ENCODE data around the gene IL3RA.
"Not testable (repeated sequence)": the region's sequence is repeated elsewhere in the genome, so short reads cannot be mapped to it uniquely, and the experiment has no call there.

Gene IL3RA

DNA sequence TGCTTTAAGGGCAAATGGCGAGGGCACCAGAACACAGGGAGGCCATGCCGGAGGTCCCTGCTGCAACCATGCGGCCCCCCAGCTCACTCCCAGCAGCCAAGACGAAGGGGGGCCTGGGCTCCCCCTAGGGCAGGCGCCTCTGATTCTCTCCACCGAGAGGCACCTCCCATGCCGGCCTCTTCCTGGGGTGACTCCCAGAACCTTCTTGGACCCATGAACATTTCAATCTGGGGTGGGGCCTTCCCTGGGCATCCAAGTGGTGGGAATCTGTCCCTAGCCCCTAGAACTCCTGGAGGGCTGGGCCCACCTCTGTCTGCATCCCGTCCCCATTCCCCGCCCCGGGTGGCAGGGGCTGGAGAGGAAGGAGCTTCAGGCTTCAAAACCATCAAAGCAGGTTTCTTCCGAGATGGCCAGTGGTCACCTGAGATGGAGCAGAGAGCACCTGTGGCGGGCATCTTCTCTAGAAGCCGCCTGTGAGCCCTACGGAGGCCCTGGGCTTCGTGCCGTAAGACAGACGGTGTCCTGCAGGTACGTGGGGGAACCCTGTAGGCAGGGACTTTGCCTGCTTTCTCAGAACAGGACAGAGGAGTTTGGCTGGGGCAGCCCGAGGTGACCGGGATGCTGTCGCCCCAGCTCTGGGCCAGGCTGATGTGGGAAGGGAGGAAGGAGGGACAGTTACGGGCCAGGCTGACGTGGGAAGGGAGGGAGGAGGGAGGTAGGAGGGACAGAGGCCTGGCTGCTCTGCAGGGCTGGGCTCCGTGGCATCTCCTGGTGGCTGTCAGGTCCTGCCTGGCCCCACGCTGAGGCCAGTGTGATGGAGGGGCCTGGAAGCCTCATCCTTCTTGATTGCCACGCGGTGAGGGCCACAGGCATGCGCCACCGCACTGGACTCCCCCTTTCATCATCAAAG is 62.1 kb downstream of the IL3RA start:
- peak; percentile 17 for DNase-seq (ENCODE audit: low spot score)

DNA sequence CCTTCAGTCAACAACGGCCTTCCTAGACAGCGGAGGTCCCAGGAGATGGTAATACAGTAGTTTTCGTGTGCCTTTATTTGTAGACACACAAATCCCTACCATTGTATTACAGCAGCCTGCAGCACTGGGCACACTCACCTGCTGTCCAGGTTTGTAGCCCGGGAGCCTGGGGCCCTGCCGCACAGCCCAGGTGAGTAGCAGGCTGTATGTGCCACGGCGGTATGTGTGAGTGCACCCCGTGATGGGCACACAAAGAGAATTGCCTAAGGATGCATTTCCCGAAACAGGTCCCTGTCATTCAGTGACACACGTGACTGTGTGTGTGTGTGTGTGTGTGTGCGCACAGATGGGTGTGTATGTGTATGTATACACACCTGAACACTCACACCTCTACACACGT is 63.5 kb downstream of the IL3RA start:
- peak; percentile 17 for DNase-seq (ENCODE audit: low spot score)

DNA sequence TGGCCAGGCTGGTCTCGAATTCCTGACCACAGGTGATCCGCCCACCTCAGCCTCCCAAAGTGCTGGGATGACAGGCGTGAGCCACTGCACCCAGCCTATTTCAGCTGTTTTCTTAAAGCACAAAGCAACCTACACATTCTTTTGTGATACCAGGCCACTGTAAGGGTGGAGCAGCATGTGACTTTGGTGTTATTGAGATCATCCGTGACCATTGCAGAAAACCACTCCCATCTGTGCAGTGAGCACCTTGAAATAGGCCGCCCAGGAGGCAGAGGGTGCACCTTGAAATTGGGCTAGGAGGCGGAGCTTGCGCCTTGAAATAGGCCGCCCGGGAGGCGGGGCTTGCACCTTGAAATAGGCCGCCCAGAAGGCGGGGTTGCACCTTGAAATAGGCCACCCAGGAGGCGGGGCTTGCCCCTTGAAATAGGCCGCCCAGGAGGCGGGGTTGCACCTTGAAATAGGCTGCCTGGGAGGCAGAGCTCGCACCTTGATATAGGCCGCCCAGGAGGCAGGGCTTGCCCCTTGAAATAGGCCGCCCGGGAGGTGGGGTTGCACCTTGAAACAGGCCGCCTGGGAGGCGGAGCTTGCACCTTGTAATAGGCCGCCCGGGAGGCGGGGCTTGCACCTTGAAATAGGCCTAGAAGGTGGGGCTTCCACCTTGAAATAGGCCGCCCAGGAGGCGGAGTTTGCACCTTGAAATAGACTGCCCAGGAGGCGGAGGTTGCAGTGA is 64.3 kb downstream of the IL3RA start:
- peak; percentile 12 for DNase-seq (ENCODE audit: low spot score)

DNA sequence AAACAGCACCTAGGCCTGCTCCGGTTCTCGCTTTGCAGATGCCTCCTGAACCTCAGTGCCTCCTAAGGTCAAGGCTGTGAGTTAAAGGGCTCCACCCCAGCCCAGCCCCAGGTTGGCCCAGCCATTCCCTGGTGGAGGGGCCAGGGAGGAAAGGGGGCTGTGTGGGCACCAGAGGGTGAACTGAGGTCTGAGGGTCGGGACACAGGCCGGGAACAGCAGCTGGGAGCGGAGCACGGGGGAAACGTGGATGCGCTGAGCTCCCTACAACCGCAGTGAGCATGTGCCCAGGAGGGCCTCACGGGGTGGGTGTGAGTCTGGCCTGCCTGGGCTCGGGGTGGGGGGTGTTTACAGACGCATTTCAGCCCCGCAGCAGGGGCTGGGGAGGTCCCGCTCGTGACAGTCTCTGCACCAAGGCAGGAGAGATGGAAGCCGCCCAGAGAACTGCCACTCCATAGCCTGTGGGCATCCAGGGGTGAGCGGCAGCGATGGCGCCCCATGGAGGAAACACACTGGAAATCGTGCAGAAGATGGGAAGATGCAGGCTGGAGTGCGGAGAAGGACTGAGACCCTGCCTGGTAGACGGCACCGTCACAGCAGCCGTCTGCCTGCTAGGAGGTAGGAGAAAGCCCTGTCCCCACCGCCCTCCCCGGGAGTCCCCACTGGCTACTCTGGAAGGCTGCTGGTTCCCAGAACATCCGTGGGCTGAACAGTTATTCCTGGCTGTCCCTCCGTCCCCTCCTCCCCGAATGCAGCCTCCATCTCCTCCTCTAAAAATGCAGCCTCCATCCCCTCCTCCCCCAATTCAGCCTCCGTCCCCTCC is 65.2 kb downstream of the IL3RA start:
- DNase-seq (ENCODE audit: low spot score): peak; percentile 21

DNA sequence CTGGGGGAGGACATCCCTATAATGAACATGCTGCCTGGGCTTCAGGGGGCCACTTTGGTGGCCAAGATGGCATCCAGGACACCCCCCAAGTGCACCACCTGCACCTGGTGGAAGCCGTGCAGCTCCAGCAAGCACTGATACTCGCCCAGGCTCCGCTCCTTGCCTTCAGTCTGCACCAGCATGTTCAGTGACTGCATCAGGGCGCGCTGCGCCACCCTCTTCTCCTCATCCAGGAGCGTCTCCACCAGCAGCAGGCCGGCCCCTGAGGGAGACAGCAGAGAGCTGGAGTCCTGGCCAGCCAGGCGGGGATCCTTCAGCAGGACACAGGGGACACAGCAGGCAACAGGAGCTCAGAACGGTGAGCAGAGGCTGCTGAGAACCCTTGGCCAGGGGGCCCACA is 66.6 kb downstream of the IL3RA start:
- no peak for DNase-seq (ENCODE audit: low spot score)

DNA sequence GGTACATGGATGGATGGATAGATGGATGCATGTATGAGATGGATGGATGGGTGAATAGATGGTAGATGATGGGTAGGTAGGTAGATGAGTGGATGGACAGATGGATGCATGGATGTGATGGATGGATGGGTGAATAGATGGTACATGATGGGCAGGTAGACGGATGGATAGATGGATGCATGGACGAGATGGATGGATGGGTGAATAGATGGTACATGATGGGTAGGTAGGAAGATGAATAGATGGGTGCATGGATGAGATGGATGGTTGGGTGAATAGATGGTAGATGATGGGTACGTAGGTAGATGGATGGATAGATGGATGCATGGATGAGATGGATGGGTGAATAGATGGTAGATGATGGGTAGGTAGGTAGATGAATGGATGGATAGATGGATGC is 67.3 kb downstream of the IL3RA start:
- not testable (repeated sequence) for DNase-seq (ENCODE audit: low spot score)

DNA sequence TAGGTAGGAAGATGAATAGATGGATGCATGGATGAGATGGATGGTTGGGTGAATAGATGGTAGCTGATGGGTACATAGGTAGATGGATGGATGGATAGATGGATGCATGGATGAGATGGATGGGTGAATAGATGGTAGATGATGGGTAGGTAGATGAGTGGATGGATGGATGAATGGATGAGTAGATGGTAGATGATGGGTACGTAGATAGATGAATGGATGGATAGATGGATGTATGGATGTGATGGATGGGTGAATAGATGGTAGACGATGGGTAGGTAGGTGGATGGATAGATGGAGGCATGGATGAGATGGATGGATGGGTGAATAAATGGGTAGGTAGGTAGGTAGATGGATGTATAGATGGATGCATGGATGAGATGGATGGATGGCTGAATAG is 69.2 kb downstream of the IL3RA start:
- DNase-seq (ENCODE audit: low spot score): not testable (repeated sequence)

DNA sequence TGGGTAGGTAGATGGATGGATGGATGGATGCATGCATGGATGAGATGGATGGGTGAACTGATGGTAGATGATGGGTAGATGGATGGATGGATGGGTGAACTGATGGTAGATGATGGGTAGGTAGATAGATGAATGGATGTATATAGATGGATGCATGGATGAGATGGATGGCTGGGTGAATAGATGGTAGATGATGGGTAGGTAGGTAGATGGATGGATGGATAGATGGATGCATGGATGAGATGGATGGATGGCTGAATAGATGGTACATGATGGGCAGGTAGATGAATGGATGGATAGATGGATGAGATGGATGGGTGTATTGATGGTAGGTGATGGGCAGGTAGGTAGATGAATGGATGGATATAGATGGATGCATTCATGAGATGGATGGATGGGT is 70.5 kb downstream of the IL3RA start:
- DNase-seq (ENCODE audit: low spot score): no peak

DNA sequence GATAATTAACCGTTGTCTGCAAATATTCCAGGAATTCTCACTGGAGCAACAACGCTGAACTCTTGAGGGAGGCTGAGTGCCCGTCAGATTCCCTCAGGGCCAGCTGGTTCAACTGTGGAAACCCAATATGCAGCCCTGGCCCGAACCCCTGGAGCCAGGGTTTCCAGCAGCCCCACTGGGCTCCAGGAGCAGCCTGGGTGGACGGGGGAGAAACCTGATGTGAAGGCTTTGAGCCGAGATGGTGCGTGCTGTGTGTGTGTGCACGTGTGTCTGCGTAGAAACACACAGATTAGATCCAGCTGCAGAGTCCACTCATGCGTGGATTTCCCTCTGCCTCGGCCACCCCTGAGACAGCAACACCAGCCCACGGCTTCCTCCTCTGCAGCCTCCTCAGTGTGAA is 74.7 kb downstream of the IL3RA start:
- DNase-seq (ENCODE audit: low spot score): no peak

DNA sequence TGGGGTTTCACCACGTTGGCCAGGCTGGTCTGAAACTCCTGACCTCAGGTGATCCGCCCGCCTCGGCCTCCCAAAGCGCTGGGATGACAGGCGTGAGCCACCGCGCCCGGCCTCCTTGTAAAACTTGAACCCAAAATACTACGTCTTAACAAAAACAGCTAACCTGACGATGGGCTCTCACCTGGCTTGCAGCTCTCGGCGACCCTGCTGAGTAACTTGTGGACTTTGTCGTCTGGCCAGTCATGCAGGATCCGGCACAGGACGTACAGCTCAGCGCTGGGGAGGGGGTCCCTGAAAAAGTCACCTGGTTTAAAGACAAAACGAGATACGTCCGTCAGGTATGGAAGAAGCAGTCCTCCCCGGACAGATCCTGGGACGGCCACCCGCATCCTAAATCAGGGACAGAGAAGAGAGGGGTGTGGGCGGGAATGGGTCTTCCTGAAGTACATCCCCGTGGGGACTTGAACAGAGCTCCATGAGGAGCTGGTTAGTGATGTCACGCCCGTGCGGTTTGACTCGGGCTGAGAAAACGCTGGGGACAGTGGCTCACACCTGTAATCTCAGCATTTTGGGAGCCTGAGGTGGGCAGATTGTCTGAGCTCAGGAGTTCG is 76.1 kb downstream of the IL3RA start:
- no peak for DNase-seq (ENCODE audit: low spot score)

DNA sequence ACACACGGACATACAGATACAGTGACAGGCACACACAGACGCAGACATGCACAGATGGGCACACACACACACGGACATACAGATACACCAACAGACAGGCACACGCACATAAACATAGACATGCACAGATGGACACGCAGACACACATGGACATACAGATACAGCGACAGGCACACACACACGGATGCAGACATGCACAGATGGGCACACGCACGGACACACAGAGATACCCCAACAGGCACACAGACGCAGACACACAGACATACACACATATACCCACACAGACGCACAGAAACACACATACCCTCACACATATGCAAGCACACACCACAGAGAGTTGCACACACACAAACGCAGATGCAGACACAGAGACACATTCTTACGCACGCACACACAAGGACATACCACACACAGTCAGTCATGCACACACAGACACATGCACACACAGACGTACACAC is 79.8 kb downstream of the IL3RA start:
- DNase-seq (ENCODE audit: low spot score): no peak

DNA sequence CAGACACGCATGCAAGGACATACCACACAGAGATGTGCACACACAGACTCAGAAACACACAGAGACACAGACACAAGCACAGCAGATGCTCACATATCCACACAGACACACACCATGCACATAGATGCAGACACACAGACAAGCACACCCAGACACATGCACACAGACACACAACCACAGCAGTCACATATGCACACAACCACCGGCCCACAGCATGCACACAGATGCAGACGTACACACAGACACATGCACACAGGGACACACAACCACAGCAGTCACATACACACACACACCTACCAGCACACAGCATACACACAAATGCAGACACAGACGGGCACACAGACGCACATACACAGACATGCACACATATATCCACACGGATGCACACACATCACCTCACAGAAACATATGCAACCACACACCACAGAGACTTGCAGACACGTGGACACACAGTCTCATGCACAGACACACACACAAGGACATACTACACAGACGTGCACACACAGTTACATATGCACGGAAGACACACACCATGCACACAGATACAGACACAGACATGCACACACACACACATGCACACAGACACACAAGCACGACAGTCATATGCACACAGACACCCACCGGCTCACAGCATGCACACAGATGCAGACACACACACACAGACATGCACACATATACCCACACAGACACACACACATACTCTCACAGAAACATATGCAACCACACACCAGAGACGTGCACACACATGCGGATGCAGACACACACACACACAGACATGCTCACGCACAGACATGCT is 80.6 kb downstream of the IL3RA start:
- DNase-seq (ENCODE audit: low spot score): no peak

DNA sequence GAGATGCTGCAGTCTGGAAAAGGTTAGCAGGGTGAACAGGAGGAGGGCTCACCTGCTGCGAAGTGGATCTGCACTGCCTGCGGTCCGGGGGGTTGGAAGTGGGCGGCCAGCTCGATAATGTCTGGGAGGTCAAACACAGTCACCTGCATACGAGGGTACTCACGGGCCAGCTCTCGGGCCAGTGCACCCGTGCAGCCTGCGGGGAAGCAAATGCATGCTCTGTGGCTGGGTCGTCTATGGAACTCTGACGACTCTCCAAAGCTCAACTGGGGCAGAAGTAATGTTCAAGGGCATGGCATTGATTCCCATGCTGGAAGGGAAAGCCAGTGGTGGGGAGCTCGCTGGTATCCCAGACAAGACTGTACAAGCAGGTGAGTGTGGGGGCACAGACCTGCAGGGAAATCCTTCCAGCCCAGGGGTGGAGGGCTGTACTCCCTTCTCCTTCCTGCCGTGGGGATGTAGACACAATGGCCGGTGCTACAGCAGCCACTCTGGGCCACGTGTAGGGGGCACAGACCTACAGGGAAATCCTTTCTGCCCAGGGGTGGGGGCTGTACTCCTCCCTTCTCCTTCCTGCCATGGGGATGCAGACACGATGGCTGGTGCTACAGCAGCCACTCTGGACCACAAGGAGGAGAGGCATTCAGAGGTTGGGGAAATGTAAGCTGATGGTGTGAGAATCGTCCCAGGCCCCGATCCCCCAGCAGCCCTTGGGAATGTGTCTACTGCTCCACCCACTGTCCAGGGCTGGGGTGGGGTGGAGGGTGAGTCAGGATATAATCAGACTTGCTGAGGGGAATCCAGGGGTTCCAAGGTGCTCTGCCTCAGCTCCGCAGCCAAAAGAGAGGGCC is 81.6 kb downstream of the IL3RA start:
- DNase-seq (ENCODE audit: low spot score): peak; percentile 22

DNA sequence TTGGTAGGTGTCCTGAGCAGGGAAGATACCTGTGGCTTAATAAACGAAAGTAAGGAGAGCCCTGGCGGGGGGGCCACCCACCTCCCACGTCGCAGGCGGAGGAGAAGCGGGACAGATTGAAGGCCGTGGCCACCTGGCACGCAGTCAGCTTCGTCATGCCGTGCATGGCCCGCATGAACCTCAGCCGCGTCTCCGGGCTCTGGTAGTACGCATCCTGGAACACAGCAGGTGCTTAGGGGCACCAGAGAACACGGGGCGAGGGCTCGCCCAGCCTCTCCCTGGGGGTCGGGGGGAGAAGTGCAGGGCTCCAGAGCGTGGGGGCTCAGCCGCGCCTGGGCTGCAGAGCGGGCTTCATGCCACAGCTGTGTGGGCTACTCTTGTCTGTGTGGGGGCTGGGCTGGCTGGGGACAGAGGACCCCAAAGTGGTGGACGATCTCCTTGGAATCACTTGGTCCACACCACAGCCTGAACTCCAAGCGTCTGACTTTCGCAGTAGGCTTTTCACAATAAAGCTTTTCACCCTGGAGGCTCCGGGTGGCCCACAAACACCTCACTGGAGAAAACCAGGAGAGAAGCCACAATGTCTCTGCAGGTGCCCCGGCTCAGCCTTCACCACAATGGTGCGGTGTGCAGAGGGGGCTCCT is 82.4 kb downstream of the IL3RA start:
- DNase-seq (ENCODE audit: low spot score): peak; percentile 50

DNA sequence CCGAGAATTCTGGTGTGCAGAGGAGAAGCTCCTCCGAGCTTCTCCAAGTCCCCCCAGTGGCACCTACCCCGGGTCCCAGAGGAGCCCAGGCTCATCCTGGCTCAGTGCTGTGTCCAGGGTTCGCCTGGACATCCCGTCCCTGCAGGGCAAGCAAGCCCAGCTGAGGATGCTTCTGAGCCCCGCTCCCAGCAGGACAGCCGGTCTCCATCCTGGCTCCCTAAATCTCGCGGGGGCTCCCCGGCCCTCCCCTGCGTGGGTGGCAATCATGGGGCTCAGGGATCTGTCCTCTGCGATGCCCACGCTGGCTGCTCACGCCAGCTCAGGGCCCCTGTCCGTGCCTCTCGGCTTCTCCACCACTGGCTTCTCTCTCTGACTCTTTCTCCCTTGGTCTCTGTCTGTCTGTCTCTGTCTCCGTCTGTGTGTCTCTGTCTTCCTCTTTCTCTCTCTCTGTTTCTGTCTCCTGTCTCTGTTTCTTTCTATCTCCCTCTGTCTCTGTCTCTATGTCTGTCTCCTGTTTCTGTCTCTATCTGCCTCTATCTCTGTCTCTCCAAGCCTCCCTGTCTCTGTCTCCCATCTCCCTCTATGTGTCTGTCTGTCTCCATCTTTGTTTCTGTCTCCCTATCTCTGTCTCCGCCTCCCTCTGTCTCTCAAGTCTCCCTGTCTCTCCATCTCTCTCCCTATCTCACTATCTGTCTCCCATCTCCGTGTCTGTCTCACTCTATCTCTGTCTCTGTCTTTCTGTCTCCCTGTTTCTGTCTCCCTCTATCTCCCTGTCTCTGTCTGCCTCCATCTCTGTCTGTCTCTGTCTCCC is 83.2 kb downstream of the IL3RA start:
- DNase-seq (ENCODE audit: low spot score): peak; percentile 41

DNA sequence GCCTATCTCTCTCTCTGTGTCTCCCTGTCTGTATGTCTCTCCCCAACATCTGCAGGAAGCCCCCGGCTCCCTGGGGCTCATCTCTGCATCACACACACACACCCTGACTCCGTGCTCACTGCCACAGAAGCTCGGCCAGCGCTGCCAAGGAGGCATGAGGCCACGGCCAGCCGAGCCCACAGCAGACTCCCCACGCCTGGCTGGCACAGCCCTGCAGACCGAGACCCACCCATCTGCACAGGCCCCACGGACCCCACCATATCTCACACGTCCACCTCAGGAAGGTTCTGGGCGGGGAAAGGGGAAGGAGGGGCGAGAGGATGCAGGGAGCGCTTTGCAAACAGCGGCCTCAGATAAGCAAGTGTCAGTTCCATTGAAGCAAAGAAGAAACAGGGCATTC is 83.8 kb downstream of the IL3RA start:
- DNase-seq (ENCODE audit: low spot score): peak; percentile 43

DNA sequence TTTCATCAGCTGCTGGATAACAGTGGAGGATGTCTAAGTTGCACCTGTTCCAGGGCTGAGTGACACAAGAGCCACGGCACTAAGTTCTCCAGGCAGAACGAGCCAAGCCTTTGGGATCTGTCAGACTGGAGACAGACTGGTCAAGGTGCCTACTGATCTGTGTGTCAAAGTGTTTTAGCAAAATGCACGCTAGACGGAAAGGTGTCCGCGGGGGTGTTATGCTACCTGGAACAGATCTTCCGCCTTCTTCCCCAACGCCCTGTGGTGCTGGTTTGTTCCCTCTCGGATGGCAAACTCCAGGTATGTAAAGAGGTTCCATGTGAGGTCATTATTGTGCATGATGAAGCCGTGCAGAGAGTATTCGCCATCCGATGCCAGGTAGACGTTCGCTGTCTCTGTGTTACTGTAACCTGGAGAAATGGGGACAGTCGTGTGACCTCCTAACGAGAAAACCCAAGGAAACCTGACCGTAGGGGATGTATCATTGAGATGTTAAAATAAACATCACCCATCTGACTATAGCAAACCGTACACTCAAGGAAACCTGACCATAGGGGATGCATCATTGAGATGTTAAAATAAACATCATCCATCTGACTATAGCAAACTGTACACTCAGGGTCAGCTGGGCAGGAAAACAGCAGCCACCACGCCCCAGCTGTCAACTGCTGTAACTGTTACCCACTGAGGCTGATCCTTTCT is 85.0 kb downstream of the IL3RA start:
- DNase-seq (ENCODE audit: low spot score): peak; percentile 8

DNA sequence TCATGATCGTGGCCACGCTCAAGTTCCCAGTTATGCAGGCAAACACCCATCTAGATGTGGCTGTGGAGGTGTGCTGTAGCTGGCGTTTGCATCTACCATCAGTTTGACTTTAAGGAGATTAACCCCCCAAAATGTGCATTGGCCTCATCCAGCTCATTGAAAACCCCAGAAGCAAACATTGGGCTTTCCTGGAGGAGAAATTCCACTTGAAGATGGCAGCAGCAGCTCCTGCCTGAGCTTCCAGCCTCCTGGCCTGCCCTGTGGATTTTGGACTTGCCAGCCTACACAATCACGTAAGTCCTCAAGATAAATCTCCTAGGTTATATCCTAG is 85.5 kb downstream of the IL3RA start:
- no peak for DNase-seq (ENCODE audit: low spot score)

All from D341Med (cell line).